DOHH2 (cell line): ENCODE measurements around the gene DNA2.

Experiments
- H3F3A ChIP-seq: fragments of 200-600 bp; sonication (generic), shearing (Covaris generic); 2 replicates; pipeline ENCODE4 v1.6.0; 2016; ENCODE audit warnings: antibody characterized with exemption, mild to moderate bottlenecking; ENCODE audit not compliant: control insufficient read depth, insufficient read depth
- H3K27ac ChIP-seq: fragments of 200-600 bp; sonication (generic); 2 replicates; pipeline ENCODE4 v1.5.1; 2014; ENCODE audit warnings: low read depth, mild to moderate bottlenecking, low read length, moderate library complexity
- H3K27me3 ChIP-seq: fragments of 200-600 bp; sonication (generic); 2 replicates; pipeline ENCODE4 v1.6.1; 2014; ENCODE audit warnings: mild to moderate bottlenecking, low read length, mixed read lengths; ENCODE audit not compliant: control insufficient read depth
- H3K36me3 ChIP-seq: fragments of 200-600 bp; sonication (generic); 2 replicates; pipeline ENCODE4 v1.6.1; 2014; ENCODE audit warnings: mild to moderate bottlenecking, low read length, moderate library complexity, mixed read lengths; ENCODE audit not compliant: control insufficient read depth
- H3K4me1 ChIP-seq: fragments of 200-600 bp; sonication (generic); 2 replicates; pipeline ENCODE4 v1.6.1; 2014; ENCODE audit warnings: mild to moderate bottlenecking, low read length, mixed read lengths; ENCODE audit not compliant: control insufficient read depth
- H3K4me2 ChIP-seq: fragments of 200-600 bp; sonication (generic); 2 replicates; pipeline ENCODE4 v1.6.0; 2014; ENCODE audit warnings: mild to moderate bottlenecking, low read length, moderate library complexity
- H3K4me3 ChIP-seq: fragments of 200-600 bp; sonication (generic); 2 replicates; pipeline ENCODE4 v1.5.1; 2014; ENCODE audit warnings: mild to moderate bottlenecking, low read length, mixed read lengths
- H3K79me2 ChIP-seq: fragments of 200-600 bp; sonication (generic); 2 replicates; pipeline ENCODE4 v1.6.1; 2014; ENCODE audit warnings: mild to moderate bottlenecking, low read length, mixed read lengths; ENCODE audit not compliant: control insufficient read depth
- H3K9me2 ChIP-seq: fragments of 200-600 bp; sonication (generic); replicated peaks from 2 replicates; pipeline ENCODE4 v1.6.1; 2014; ENCODE audit warnings: mild to moderate bottlenecking, low read length, mixed read lengths; ENCODE audit not compliant: control insufficient read depth
- H3K9me3 ChIP-seq: fragments of 200-600 bp; sonication (generic); 2 replicates; pipeline ENCODE4 v1.6.1; 2014; ENCODE audit warnings: antibody characterized with exemption, low read length, mixed read lengths; ENCODE audit not compliant: control insufficient read depth, insufficient read depth
- H4K20me1 ChIP-seq: fragments of 200-600 bp; sonication (generic); 2 replicates; pipeline ENCODE4 v1.6.0; 2014; ENCODE audit warnings: low read depth, mild to moderate bottlenecking, antibody characterized with exemption, low read length, moderate library complexity; ENCODE audit not compliant: control insufficient read depth, insufficient read depth
- CTCF ChIP-seq: fragments of 200-600 bp; sonication (generic); IDR thresholded peaks from one replicate; pipeline ENCODE4 v1.5.1; 2014; ENCODE audit warnings: antibody characterized with exemption, mild to moderate bottlenecking, low read depth, low read length; ENCODE audit not compliant: poor library complexity, severe bottlenecking
- EZH2phosphoT487 ChIP-seq: fragments of 200-600 bp; sonication (generic); IDR thresholded peaks from 2 replicates; pipeline ENCODE4 v1.6.1; 2017; ENCODE audit warnings: borderline replicate concordance, mild to moderate bottlenecking, antibody characterized with exemption, low read length, moderate library complexity, mixed read lengths

DNA2 gene

GRCh38 chr10:68474021-68474420 is 2.2 kb upstream of the DNA2 start:
- Histone ChIP-seq H3K4me1 (peaks cover 19% of the 10 kb centered on the region), H3K4me2 (no peak overlapping the region), H3K79me2 (peaks cover 33% of the 10 kb centered on the region), H3F3A (peaks cover 4% of the 10 kb centered on the region; the same call in 1 of the 2 replicates), H3K36me3 (peaks cover 24% of the 10 kb centered on the region), H3K4me3 (no peak overlapping the region), H4K20me1 (peaks cover 4% of the 10 kb centered on the region; the same call in 1 of the 2 replicates), H3K9me2 (no peaks in the 10 kb centered on the region), H3K9me3 (no peaks in the 10 kb centered on the region), H3K27me3 (no peaks in the 10 kb centered on the region), H3K27ac (no peak overlapping the region)
- no peak for TF ChIP-seq CTCF

GRCh38 chr10:68471063-68471585 is 649 bp downstream of the DNA2 start:
- Histone ChIP-seq H3K4me1 (peaks cover 19% of the 10 kb centered on the region), H3K9me2 (no peaks in the 10 kb centered on the region), H3K4me2 (peak overlapping the region; percentile 59), H4K20me1 (peaks cover 4% of the 10 kb centered on the region; the same call in 1 of the 2 replicates), H3K27ac (peak overlapping the region; percentile 78), H3K36me3 (peaks cover 53% of the 10 kb centered on the region), H3K27me3 (no peaks in the 10 kb centered on the region), H3K4me3 (peak overlapping the region; percentile 80), H3K9me3 (no peaks in the 10 kb centered on the region), H3F3A (peaks cover 4% of the 10 kb centered on the region; the same call in 1 of the 2 replicates), H3K79me2 (peaks cover 57% of the 10 kb centered on the region)
- TF ChIP-seq CTCF (no peak), EZH2phosphoT487 (no peak)

GRCh38 chr10:68470300-68470699 is 1.5 kb downstream of the DNA2 start:
- H3K4me3 ChIP-seq = peak overlapping the region; percentile 80
- H4K20me1 ChIP-seq = peaks cover 4% of the 10 kb centered on the region; the same call in 1 of the 2 replicates
- peak overlapping the region; percentile 59 for H3K4me2 ChIP-seq
- H3K27me3 ChIP-seq = no peaks in the 10 kb centered on the region
- no peak overlapping the region for H3K27ac ChIP-seq
- peaks cover 60% of the 10 kb centered on the region for H3K36me3 ChIP-seq
- H3K9me2 ChIP-seq = no peaks in the 10 kb centered on the region
- no peak for TF ChIP-seq EZH2phosphoT487
- TF ChIP-seq CTCF = no peak
- peaks cover 4% of the 10 kb centered on the region; the same call in 1 of the 2 replicates for H3F3A ChIP-seq
- H3K9me3 ChIP-seq = no peaks in the 10 kb centered on the region
- H3K4me1 ChIP-seq = peaks cover 19% of the 10 kb centered on the region
- H3K79me2 ChIP-seq = peaks cover 58% of the 10 kb centered on the region
